ENCODE measurements around the gene KRTAP4-1. TPM values are rescaled to one million over a fixed set of nuclear protein-coding genes. Genes with fewer than 3 reads are reported as not detected.
"Not testable (repeated sequence)": the region's sequence is repeated elsewhere in the genome, so short reads cannot be mapped to it uniquely, and the experiment has no call there.

KRTAP4-1 gene
- not detected in 3 replicates for polyA plus RNA-seq
- not detected for polyA plus RNA-seq (2011; ENCODE audit: low read depth)
- polyA plus RNA-seq (2011; cell fraction: cytosol; rRNA removed): not detected in 2 replicates
- not detected in 2 replicates for polyA plus RNA-seq (2011; cell fraction: nucleus; rRNA removed)
- polyA plus RNA-seq (2012; ENCODE audit: low replicate concordance): not detected in 2 replicates
- polyA minus RNA-seq: not detected in 3 replicates
- not detected for polyA minus RNA-seq (2011; cell fraction: cytosol; rRNA and poly(A)+ RNA removed)
- not detected in 2 replicates for polyA minus RNA-seq (2011; cell fraction: nucleus; rRNA and poly(A)+ RNA removed)

- H3K27ac ChIP-seq (ENCODE audit: control insufficient read depth, insufficient read depth, low read length): no peak within 1 kb of the TSS
- no peaks in the 10 kb centered on the region for H4K20me1 ChIP-seq (ENCODE audit: control insufficient read depth, extremely low read depth, insufficient read depth, low read length)
- dilution Hi-C loops (cut with MboI; ENCODE audit: extremely low pct_ligation_motif_present, low sequenced_read_pairs): no loop called here
- H3K4me2 ChIP-seq (ENCODE audit: control insufficient read depth, extremely low read depth, insufficient read depth, low read depth, low read length): no peak within 1 kb of the TSS
- H3K9ac ChIP-seq (ENCODE audit: control insufficient read depth, extremely low read depth, insufficient read depth, low read length): no peak within 1 kb of the TSS
- H3K27me3 ChIP-seq (ENCODE audit: control insufficient read depth, extremely low read depth, insufficient read depth, low read length): no peaks in the 10 kb centered on the region
- H3K9me3 ChIP-seq (ENCODE audit: control insufficient read depth, low read depth, low read length): no peaks in the 10 kb centered on the region
- no peaks in the 10 kb centered on the region for H3K9me1 ChIP-seq (ENCODE audit: control insufficient read depth, extremely low read depth, insufficient read depth, low read length)
- TF ChIP-seq EZH2 (IDR thresholded peaks at IDR 0.05; ENCODE audit: low read length) (no peak), CTCF (optimal IDR thresholded peaks at IDR 0.05 in 1 of 3, IDR thresholded peaks at IDR 0.05 in 1 of 3, conservative IDR thresholded peaks at IDR 0.05 in 1 of 3; ENCODE audit: extremely low read depth in 1 of 3, insufficient read depth in 2 of 3, low read length in 3 of 3) (no peak)
- no peaks in the 10 kb centered on the region for H3K4me1 ChIP-seq (ENCODE audit: control insufficient read depth, extremely low read depth, insufficient read depth, low read length)
- H2AFZ ChIP-seq (ENCODE audit: control insufficient read depth, low read length): no peak within 1 kb of the TSS
- DNase-seq (ENCODE audit: low read depth, low spot score) (no peak), FAIRE-seq (no peak)
- H3K4me3 ChIP-seq (ENCODE audit: control insufficient read depth in 2 of 3, extremely low read depth in 1 of 3, insufficient read depth in 2 of 3, low read depth in 1 of 3, low read length in 3 of 3): no peak within 1 kb of the TSS
- H3K79me2 ChIP-seq (ENCODE audit: control insufficient read depth, insufficient read depth, low read length): no peaks in the 10 kb centered on the region
- H3K36me3 ChIP-seq (ENCODE audit: control insufficient read depth in 2 of 2, extremely low read depth in 1 of 2, insufficient read depth in 2 of 2, low read length in 2 of 2): no peaks in the 10 kb centered on the region
Observed at GRCh38 chr17:41184480-41184961, at the start of gene KRTAP4-1. TSS of gene KRTAP4-1 (minus strand) at chr17:41184911. CDS start at chr17:41184854, 57 bp downstream.

- FAIRE-seq; DNase-seq (ENCODE audit: low read depth, low spot score); H3K9me3 ChIP-seq (ENCODE audit: control insufficient read depth, low read depth, low read length); H3K4me3 ChIP-seq (ENCODE audit: control insufficient read depth in 2 of 3, extremely low read depth in 1 of 3, insufficient read depth in 2 of 3, low read depth in 1 of 3, low read length in 3 of 3); H3K27me3 ChIP-seq (ENCODE audit: control insufficient read depth, extremely low read depth, insufficient read depth, low read length); H2AFZ ChIP-seq (ENCODE audit: control insufficient read depth, low read length); H3K27ac ChIP-seq (ENCODE audit: control insufficient read depth, insufficient read depth, low read length); H3K9ac ChIP-seq (ENCODE audit: control insufficient read depth, extremely low read depth, insufficient read depth, low read length); H3K9me1 ChIP-seq (ENCODE audit: control insufficient read depth, extremely low read depth, insufficient read depth, low read length); H3K4me2 ChIP-seq (ENCODE audit: control insufficient read depth, extremely low read depth, insufficient read depth, low read depth, low read length); dilution Hi-C loops (cut with MboI; ENCODE audit: extremely low pct_ligation_motif_present, low sequenced_read_pairs); H3K79me2 ChIP-seq (ENCODE audit: control insufficient read depth, insufficient read depth, low read length); H4K20me1 ChIP-seq (ENCODE audit: control insufficient read depth, extremely low read depth, insufficient read depth, low read length); H3K4me1 ChIP-seq (ENCODE audit: control insufficient read depth, extremely low read depth, insufficient read depth, low read length); H3K36me3 ChIP-seq (ENCODE audit: control insufficient read depth in 2 of 2, extremely low read depth in 1 of 2, insufficient read depth in 2 of 2, low read length in 2 of 2): not testable (repeated sequence)
Observed at GRCh38 chr17:41232399-41233105, 47.8 kb upstream of the KRTAP4-1 start, which contains the start of gene KRTAP9-3. TSS of gene KRTAP9-3 (plus strand) at chr17:41232449. CDS start at chr17:41232502, 53 bp downstream.

All from keratinocyte (primary cell).